HG03378 (cell line): ENCODE results near the gene KRTAP10-7.
"Not testable (repeated sequence)": the region's sequence is repeated elsewhere in the genome, so short reads cannot be mapped to it uniquely, and the experiment has no call there.

Source experiments
- ATAC-seq: cut with Tn5 transposase; IDR thresholded peaks from one replicate; pipeline ENCODE4 v1.9.1; 2021; ENCODE audit warnings: mild to moderate bottlenecking, moderate library complexity; ENCODE audit not compliant: unreplicated experiment

The KRTAP10-7 gene

GRCh38 chr21:44571844-44572782, 28.3 kb upstream of the KRTAP10-7 start:
- ATAC-seq, result no peak

DNA sequence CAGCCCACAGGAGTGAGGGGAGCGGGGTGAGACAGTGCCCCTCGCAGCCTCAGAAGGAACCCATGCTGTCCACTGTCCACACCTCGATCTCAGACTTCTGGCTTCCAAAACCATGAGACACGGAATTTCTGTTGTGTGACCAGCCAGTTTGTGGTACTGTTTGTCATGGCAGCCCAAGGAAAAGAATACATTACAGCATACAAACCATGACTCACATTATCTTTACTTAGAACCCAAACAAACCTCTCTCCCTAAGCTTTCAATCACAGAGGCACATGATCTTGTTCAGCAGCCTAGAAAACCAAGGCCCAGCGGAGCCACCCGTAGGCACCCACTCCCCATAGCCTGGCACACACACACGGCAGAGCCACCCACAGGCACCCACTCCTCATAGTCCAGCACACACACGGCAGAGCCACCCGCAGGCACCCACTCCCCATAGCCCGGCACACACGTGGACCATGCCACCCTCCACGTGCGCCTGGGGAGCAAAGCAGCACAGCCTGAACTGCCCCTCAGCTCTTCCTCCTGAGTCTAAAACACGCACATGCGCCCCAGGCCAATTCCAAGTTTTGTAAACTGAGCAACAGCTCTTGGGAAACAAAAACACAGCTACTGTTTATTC, 27.3 kb upstream of the KRTAP10-7 start:
- ATAC-seq, result no peak

- not testable (repeated sequence) for ATAC-seq
These were observed 26.6 kb upstream of the KRTAP10-7 start, which contains the start of gene KRTAP10-4 for GRCh38 chr21:44573630-44574456. TSS of gene KRTAP10-4 (plus strand) at chr21:44573729. CDS start at chr21:44573759, 30 bp downstream.

- ATAC-seq, result no peak
These were observed 25.7 kb upstream of the KRTAP10-7 start for GRCh38 chr21:44574457-44575306.

DNA sequence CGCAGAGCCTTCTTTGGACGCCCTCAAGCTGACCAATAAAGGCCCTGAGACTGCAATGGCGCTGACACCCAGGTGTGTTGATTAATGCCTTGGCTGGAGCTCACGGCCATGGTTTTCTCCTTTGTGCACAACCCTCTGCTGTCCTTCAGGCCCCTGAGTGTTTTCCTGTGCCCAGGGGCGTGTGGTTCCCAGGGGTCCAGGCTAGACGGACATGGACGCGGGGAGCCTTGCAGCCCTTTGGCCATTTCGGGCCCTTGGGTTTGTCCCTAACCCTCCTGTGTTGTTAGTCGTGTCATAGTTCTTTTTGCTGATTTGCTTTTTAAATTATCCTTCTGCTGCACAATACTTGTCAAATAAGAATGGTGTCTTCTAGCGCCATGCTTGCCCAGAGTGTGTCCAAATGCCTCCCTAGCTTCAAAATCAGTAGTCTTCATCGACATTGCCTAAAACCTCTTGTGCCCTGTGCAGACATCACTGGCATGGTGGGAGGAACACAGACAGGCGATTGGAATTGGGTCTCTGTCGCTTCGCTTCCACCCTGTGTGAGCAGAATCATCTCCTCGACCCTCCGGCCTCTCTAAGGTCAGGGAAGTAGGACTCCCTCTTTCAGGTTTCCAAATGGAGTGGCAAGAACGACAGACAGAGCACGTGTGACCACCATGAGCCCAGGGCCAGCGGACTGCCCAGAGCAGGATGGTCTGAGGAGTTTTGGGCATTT, 24.9 kb upstream of the KRTAP10-7 start:
- ATAC-seq, result no peak

- no peak for ATAC-seq
These were observed 24.4 kb upstream of the KRTAP10-7 start for GRCh38 chr21:44576025-44576420.

- no peak for ATAC-seq
These were observed 21.9 kb upstream of the KRTAP10-7 start for GRCh38 chr21:44578371-44579055.

DNA sequence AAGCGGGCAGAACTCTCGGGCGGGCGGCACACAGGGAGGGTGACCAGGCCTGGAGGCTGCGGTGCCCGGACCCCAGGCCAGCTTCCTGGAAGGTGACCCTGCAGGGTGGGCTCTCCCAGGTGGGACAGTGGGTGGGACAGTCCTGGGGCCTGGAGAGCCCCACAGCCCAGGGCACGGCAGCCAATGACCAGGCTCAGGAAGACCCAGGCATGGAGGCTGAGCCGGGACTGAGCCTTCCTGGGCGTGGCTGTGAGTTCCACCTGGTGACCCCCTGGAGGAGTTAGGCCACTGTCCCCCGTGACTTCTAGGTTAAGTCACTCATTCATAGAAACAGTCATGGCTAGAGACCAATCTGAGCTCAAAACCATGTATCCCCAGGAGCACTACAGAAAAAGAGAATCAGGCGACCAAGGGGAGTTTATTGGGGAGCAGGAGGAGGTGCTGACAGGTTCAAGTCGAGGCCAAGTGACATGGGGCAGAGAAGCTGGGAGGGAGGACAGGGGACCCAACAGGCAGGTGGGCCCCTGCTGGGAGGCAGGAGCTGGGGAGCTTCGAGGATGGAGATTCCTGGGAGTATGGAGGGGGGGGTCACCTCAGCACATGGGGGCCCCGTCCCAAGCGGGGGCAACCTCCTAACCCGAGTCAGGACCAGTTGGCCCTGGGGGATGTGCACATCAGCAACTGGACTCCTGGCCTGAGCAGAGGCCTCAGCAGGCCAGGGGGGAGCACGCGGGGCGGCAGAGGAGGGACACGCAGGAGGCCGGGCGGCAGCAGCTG, 21.2 kb upstream of the KRTAP10-7 start:
- no peak for ATAC-seq

DNA sequence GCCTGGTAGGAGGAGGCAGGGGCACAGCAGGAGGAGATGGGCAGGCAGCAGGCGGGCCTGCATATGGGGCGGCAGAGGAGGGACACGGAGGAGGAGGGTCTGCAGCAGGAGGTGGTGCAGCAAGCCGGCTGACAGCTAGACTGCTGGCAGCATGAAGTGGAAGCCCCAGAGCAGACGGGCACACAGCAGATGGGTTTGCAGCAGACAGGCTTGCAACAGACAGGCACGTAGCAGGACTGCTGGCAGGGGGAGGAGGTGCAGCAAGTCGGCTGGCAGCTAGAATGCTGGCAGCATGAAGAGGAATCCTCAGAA, 20.6 kb upstream of the KRTAP10-7 start:
- ATAC-seq, result no peak

DNA sequence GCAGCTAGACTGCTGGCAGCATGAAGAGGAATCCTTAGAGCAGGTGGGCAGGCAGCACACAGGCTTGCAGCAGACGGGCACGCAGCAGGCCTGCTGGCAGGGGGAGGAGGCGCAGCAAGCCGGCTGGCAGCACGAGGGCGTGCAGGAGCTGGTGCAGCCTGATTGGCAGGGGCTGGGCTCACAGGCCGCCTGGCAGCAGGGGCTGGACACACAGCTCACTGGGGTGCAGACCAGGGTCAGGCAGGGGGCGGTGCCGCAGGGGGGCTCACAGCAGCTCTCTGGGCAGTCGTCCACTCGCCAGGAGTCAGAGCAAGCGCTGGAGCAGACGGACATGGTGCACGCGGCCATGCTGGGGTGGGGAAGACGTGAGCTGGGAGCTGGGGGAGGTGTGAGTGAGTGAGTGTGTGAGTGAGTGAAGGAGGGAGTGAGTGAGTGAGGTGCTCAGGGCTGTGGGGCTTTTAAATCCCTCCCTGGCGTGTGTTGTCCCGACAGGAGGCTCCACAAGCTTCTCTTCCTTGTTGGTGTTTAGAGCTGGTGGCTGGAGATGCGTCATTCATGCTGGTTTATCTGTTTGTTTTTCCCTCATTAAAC, 20.1 kb upstream of the KRTAP10-7 start, which contains the start of gene KRTAP10-5:
KRTAP10-5 (minus strand) TSS at position 374 of the 591 bp plus-strand sequence; CDS start at position 348, 26 bp downstream.
- not testable (repeated sequence) for ATAC-seq

GRCh38 chr21:44581158-44581557, 19.2 kb upstream of the KRTAP10-7 start:
- no peak for ATAC-seq

DNA sequence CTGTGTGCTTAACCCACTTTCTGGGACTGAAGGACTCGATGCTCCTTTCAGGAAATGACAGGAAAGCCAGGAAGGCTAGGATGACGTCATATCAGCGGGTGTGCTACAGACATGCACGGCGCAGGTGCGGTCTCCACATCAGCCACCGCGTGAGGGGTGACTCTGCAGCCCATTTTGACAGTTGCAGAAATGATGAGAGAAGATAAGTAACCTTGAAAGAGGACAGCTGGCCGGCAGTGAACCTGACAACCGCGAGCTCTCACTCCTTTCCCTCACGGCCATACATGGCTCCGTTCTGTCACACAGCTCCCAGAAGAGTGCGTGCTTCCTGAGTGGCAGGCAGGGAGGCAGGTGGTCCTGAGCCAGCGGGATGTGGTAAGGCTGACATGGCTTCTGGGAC, 18.3 kb upstream of the KRTAP10-7 start:
- ATAC-seq, result no peak

DNA sequence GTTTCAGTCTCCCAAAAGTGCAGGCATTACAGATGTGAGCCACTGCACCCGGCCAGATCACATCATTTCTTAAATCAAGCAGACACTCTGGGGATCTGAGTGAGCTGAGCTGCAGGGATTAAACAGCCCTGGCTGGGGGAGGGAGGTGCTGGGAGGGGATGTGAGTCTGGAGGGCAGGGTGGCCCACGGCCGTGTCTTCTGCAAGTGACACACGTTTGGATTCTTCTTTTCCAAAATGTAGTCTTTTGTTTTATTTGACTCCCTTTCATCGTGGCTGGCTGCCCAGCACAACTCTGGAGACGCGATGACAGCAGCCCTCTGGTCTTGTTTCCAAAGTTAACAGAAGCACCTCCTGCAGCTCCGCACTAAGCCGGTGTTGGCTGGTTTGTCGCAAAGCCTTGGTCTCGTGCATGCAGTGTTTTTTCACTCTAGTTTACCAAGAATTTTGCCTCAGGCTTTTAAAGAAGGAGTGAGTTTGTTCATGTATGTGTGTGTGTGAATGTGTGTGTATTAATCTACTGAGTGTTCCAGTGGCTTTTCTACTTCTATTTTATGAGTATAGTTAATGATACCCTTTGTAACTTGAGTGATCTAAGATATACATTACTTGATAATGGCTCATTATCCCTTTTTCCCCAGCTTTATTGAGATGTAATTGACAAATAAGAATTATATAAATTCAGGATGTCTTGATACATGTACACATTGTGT, 17.2 kb upstream of the KRTAP10-7 start:
- no peak for ATAC-seq

- ATAC-seq, result no peak
These were observed 16.6 kb upstream of the KRTAP10-7 start for GRCh38 chr21:44583800-44584147.

DNA sequence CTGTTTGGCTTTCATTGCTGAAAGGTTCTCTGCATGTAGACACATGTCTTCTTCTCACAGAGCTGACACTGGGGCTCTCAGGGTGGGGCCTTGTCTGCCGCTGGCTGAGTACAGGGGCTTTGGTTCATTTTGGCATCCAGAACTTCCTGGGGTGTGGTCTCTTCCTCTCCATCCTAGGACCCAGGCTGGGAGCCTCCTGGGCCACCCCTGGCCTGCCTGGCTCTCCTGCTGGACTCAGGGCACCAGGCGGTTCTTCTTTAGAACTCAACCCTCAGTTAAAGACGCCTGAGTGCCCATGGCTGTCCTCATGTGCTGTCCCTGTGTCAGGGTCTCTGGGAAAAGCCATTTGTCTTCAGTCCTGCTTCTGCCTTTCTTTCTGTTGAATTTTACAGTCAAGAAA, 14.5 kb upstream of the KRTAP10-7 start:
- ATAC-seq, result no peak

DNA sequence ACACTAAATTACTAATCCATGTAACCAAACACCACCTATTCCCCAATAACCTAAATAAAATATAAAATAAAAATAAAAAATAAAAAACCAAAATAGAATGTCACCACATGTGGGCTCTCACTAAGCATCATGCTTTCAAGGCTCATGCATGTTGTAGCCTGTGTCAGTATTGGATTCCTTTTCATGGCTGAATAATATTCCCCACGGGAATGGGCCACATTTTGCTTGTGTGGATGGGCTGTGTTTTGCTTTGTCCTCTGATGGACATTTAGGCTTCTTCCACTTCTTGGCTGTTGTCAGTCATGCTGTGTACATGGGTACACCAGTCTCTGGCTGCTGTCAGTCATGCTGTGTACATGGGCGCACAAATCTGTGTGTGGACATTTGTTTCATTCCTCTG, 11.3 kb upstream of the KRTAP10-7 start:
- no peak for ATAC-seq

DNA sequence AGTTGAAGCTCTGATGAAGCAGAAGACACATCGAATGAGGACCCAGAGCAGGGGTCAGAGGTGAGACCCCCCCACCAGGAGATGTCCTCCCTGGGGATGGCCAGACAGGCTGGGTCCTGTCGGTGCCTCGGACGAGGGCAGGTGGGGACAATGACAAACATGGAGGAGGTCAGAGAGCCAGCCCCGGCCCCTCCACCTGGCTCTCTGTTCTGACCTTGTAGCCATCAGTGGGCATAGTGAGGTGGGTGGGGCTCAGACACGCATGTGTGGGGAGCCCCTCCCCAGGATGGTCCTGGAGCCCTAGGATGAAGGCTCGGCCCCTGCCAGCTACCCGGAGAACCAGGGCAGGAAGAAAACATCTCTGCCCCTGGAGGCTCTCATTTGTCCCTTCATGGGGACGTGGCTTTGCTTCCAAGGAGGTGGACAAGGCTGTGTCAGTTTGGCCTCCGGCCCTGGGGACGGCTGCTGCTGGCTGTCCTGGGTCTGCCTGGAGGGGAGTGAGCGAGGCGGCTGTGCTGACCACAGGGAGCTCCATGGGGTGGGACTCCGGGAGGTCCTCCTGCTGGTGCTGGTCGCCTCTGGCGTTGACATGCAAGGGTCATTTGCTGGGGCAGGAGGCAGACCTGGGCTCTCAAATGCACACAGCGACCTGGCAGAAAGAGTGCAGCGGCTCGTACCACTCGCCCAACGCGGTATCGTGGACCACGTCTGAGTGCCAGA, 10.7 kb upstream of the KRTAP10-7 start:
- no peak for ATAC-seq
